SIG-M5 (cell line): ENCODE results near the gene CENATAC.
"Not testable (repeated sequence)": the region's sequence is repeated elsewhere in the genome, so short reads cannot be mapped to it uniquely, and the experiment has no call there.

ENCODE experiments used
- DNase-seq: peaks from one replicate; lab custom pipeline; 2025; lab: John Stamatoyannopoulos, UW

CENATAC gene, protein sequence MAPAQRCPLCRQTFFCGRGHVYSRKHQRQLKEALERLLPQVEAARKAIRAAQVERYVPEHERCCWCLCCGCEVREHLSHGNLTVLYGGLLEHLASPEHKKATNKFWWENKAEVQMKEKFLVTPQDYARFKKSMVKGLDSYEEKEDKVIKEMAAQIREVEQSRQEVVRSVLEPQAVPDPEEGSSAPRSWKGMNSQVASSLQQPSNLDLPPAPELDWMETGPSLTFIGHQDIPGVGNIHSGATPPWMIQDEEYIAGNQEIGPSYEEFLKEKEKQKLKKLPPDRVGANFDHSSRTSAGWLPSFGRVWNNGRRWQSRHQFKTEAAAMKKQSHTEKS

GRCh38 chr11:118997627-118998387 lies at the start of gene CENATAC:
Gene CENATAC, plus strand, starts transcription at chr11:118998138. Its CDS starts 60 bp downstream, at chr11:118998198.
- no peak for DNase-seq

DNA sequence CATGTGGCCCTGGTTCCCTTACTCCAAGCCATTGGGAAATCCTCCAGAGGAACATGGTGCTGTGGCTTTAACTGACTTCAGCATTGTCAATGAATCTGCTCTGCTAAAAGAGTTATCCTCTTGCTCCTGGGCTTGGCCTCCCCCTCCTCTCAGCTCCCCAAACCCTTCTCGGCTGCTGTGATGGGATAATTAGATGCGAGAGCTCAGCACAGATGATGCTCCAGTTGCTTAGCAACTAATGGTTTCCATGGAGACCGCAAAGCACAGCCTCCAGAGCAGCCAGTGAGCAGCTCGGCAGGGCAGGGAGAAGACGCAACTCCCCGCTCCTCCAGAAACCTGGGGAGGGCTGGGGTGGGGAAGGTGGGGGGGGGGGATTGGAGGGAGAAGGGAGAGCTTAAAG lies 44.7 kb upstream of the CENATAC start:
- no peak for DNase-seq

DNA sequence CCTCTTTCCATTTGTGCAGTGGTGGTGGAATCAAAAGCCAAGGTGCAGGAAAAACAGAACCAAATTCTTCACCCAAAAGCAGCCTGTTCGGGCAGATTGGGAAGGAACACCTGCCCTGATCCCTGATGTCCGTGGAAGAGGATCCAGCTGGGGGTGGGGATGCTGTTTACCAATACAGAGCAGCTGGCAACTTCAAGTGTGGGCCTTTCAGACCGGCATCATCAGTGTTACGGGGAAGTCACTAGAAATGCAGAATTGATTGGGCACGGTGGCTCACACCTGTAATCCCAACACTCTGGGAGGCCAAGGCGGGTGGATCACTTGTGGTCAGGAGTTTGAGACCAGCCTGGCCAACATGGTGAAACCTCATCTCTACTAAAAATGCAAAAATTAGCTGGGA lies 44.0 kb upstream of the CENATAC start:
- DNase-seq, result not testable (repeated sequence)

DNA sequence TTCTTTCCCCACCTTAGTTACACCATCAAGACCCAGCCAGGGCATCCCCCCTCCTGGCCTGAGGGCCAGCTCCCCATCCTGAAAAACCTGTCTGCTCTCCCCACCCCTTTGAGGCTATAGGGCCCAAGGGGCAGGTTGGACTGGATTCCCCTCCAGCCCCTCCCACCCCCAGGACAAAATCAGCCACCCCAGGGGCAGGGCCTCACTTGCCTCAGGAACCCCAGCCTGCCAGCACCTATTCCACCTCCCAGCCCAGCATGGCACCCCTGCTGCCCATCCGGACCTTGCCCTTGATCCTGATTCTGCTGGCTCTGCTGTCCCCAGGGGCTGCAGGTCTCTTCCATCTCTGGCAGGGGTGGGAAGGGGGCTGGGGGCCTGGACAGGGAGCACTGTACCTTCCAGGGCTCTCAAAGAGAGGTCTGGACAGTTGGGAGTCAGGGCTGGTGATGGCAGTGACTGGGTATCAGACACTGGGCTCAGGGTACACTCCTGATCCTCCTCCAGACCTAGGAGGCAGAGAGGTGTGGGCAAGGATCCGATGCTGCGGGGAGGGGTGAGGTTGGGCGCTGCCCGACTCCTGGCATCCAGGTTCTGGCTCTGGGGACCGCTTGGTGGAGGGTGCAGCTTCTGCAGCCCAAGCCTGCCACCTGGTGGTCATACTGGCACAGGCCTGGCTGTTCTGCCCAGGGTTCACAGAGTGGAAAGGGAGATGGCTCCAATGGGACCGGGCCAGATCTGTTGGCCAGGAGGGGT lies 41.7 kb upstream of the CENATAC start, which contains the start of gene UPK2:
UPK2 (plus strand) TSS at position 205 of the 753 bp plus-strand sequence; CDS start at position 258, 53 bp downstream.
- DNase-seq, result peak; percentile 6

- DNase-seq, result no peak
Measured at GRCh38 chr11:118956847-118957469, 41.0 kb upstream of the CENATAC start.

GRCh38 chr11:118957549-118957948 lies 40.4 kb upstream of the CENATAC start:
- DNase-seq, result no peak

- DNase-seq, result no peak
Measured at GRCh38 chr11:118957968-118958367, 40.0 kb upstream of the CENATAC start.

DNA sequence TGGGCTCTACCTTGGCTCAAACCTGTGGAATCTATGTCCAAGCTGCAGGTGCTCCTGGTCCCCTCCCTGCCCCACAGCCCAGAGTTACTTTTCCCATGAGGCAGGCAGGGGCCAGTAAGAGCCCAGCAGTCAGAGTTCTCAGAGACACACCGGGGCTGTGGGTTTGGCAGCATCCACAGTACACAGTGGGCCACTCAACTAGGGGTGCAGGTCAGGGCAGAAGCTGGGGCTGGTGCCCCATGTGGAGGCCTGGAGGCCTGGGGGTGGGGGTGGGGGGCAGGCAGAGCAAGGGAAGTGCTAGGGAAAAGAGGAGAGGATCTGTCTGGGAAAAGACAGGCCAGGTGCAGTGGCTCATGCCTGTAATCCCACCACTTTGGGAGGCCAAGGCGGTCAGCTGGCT lies 39.4 kb upstream of the CENATAC start:
- DNase-seq, result no peak

DNA sequence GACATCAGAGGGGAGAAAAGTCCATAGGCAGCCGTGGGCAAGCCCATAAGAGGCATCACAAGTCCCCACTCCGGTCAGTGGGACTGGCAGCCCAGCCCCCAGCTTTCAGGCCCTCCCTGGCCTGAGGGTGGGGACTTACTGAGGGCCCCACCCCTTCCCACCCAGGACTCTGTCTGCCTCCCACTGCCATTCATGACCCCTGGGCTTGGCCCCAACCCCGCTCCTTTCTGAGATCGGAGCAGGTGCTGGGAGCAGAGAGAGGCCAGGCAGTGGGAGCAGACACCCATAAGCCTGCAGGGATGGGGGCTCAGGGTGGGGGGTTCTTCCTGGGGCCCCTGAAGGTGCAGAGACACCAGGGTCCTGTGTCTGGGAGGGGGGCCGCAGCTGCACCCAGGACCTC lies 36.7 kb upstream of the CENATAC start:
- no peak for DNase-seq

DNA sequence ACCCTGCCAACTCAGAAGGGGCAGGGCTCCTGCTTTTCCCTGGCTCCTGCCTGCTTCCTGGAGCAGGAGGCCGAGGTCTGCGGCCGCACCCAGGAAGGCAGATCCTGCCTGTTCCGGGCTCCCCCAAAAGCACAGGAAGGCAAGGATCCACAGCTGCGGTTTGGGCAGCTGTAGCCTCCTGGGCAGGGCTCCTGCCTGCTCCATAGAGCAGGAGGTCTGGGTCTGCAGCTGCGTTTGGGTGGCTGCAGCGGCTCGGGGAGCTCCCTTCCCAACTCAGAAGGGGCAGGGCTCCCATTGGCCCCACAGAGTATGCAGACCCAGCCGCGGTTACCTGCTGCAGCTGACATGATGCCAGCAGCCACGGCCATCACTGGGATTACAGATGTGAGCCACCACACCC lies 36.3 kb upstream of the CENATAC start:
- no peak for DNase-seq

DNA sequence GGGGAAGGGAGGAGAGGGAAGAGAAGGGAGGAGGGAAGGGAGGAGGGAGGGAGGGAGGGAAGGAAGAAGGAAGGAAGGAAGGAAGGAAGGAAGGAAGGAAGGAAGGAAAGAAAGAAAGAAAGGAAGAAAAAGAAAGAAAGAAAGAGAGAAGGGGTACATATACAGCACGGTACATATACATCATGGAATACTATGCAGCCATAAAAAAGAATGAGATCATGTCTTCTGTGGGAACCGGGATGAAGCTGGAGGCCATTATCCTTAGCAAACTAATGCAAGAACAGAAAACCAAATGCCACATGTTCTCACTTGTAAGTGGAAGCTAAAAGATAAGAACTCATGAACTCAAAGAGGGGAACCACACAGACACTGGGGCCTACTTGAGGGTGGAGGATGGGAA lies 28.4 kb upstream of the CENATAC start:
- DNase-seq, result not testable (repeated sequence)

DNA sequence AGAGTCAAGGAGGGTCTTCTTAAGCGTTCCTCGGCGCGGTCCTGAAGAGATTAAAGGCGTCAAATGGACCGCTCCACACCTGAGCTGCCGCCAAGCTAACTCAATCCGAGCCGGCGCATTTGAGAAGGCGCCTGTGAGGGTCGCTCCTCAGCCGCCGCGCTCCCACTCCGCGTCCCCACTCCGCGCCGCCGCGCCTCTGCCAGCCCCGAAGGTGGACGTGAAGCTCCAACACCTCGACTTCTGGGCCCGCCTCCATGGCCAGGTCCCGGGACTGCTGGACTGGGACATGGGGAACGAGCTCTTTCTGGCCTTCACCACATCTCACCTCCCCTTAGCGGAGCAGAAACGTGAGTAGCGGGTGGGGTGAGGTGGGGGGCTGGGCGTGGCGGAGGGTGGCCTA lies 26.3 kb upstream of the CENATAC start, which contains the start of gene FOXR1:
FOXR1 (plus strand) TSS at position 116 of the 400 bp plus-strand sequence; CDS start at position 287, 171 bp downstream.
- DNase-seq, result no peak

DNA sequence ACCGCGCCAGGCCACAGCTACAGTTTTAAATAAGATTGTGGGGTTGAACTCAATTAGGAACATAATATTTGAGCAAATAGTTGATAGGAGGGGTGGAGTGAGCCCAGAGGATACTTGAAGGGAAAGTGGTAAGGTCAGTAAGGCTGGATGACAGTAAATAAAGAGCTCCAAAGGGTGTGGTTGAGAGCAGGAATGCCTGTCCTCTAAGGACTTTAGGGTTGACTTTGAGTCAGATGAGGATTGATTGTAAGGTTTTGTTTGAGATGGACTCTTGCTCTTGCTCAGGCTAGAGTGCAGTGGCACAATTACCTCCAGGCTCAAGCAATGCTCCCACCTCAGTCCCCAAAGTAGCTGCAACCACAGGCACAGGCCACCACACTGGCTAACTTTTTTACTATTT lies 24.0 kb upstream of the CENATAC start:
- no peak for DNase-seq

DNA sequence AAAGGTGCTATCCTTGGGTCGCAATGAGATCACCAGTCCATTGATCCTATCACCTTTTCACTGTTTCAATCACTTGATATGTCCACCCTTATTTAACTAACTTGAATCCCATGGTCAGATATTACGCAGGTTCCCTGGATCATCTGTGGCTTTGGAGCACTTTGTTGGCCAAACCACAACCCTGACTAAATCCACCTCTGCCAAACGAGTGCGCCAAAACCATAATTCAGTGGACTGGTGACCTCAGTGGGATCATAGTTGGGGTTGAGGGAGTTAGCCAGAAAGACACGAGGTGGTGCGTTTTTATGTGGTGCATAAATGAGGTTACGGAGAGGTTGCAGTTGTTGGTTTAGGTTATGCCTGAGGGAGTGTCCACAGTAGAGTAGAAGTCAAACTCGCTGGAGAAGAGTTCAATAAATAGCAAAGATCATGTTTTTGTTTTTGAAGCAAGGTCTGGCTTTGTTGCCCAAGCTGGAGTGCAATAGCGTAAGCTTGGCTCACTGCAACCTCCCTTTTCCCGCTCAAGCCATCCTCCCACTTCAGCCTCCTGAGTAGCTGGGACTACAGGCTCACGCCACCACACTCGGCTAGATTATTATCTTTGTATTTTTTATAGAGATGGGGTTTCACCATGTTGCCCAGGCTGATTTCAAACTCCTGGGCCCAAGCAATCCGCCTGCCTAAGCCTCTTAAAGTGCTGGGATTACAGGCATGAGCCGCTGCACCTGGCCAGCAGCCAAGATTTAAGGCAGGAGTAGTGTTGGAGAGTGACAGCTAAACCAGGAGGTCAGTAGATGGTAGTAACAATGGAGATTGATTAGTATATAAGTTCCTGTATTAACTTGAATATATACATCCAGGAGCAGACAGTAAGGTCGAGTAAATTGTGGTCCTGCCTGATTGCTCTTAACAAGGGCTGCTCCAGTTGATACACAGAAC lies 21.9 kb upstream of the CENATAC start:
- DNase-seq, result no peak

GRCh38 chr11:118979434-118979833 lies 18.5 kb upstream of the CENATAC start:
- DNase-seq, result no peak

GRCh38 chr11:118980191-118980881 lies 17.6 kb upstream of the CENATAC start:
- no peak for DNase-seq

DNA sequence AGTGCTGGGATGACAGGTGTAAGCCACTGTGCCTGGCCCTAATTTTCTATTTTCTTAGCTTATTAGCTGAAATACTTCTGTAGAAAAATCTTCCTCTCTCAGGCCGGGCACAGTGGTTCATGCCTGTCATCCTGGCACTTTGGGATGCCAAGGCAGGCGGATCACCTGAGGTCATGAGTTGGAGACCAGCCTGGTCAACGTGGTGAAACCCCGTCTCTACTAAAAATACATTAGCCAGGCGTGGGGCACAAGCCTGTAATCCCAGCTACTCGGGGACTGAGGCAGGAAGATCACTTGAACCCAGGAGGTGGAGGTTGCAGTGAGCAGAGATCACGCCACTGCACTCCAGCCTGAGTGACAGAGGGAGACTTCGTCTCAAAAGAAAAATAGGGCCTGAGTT lies 13.6 kb upstream of the CENATAC start:
- not testable (repeated sequence) for DNase-seq

- DNase-seq, result no peak
Measured at GRCh38 chr11:118984825-118985224, 13.1 kb upstream of the CENATAC start.

- no peak for DNase-seq
Measured at GRCh38 chr11:118988280-118988679, 9.7 kb upstream of the CENATAC start.

- not testable (repeated sequence) for DNase-seq
Measured at GRCh38 chr11:118991486-118992038, 6.4 kb upstream of the CENATAC start.
